Fibroblast of peridontal ligament (primary cell): Measurements from ENCODE around the gene C15orf61.
A peak's percentile ranks its signal among the peaks of the same experiment; 100 is the strongest.

Experiments used
- DNase-seq: peaks from one replicate; pipeline ENCODE4 v3.0.0-alpha.2; 2010; ENCODE audit errors: extremely low read depth

The C15orf61 gene

GRCh38 chr15:67521029-67521782, at the start of gene C15orf61:
C15orf61 (plus strand) TSS chr15:67521131; CDS start chr15:67521249, 118 bp downstream.
- peak; percentile 67 for DNase-seq

- peak; percentile 64 for DNase-seq
These were observed 48.0 kb upstream of the C15orf61 start for GRCh38 chr15:67472957-67473356.

GRCh38 chr15:67474405-67475110, 46.4 kb upstream of the C15orf61 start:
- no peak for DNase-seq

- peak; percentile 61 for DNase-seq
These were observed 41.0 kb upstream of the C15orf61 start for GRCh38 chr15:67479781-67480505.

DNA sequence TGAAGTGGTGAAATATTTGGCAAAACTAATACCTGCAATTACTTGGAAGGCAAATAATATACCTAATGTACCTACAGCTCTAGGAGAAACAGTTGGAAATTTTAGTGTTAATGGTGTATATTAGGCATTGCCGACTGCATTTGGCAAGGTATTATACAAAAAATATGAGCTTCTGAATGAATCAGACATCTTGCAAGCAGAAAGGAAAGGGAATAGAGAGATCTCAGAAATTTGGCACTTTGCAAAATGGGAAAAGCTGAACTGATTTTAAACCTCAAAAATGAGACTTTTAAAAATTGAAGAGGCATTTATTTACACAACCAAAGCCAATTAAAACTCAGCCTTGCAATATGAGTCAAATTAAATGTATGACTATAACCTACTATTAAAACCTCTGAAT, 40.2 kb upstream of the C15orf61 start:
- DNase-seq: peak; percentile 26

- DNase-seq: no peak
These were observed 39.3 kb upstream of the C15orf61 start for GRCh38 chr15:67481680-67482079.

GRCh38 chr15:67495585-67495984, 25.3 kb upstream of the C15orf61 start:
- DNase-seq: no peak

GRCh38 chr15:67501177-67501835, 19.6 kb upstream of the C15orf61 start:
- DNase-seq: peak; percentile 68

DNA sequence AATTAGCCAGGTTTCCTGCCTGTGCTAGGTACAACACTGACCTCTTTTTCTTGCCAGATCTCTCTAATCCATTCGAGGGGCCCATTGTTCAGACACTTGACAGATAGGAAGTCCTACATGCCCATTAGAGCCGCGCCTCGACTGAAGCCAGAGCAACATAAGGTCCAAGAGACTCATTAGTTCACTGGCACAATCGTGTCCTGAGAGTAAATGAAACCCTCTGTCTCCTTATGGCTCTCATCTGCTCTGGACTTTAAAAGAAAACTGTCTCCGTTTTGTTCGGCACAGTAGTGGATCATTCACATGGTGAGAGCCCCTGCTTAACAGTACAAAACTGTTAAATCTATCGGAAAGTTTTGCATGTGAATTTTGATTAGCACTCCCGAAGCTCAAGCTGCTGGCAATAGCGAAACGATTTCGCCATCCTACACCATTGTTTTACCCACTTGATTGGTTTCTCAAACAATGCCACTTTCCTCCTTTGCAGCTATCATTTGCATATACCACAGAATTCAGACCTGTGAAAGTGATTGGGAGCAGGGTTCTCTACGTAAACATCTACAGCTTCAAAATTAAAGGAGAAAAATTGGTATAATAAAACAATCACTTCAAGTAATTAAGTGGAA, 19.0 kb upstream of the C15orf61 start:
- DNase-seq: no peak

DNA sequence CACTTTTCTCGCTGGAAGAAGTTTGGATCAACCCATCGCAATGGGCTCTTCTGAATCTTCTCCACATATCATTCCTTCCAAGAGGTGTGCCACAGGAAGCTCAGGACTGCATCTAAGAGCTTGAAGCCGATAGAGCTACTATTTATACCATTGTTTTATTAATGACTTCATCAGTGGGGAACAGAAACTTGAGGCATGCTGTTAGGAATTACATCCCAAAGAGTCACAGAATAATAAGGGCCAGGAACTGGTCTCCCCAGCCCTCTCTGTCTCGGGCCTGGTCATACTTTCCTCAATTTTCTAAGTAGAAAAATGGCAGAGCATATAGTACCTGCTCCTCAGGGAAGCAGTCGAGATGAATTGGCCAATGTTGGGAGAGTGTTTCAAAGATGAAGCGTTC, 16.9 kb upstream of the C15orf61 start:
- no peak for DNase-seq

DNA sequence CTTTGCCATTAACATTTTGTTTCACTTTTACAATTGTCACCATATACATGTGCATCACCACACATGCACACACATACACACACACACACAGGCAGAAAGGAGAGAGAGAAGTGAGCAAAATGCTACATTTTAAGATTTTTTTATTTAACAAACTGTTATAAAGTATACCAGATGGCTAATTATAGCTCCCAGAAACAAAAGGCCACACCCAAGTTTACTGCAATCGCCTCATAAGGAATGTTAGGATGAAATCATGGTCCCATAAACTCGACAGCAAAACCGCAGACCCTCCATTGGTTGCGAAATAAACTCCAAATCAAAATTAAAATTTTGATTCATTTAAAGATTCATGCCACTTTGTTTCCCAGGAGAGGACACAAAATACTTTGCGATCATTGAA, 16.1 kb upstream of the C15orf61 start:
- peak; percentile 69 for DNase-seq

- DNase-seq: no peak
These were observed 15.0 kb upstream of the C15orf61 start for GRCh38 chr15:67505675-67506572.

- DNase-seq: peak; percentile 69
These were observed 13.9 kb upstream of the C15orf61 start for GRCh38 chr15:67506775-67507747.

DNA sequence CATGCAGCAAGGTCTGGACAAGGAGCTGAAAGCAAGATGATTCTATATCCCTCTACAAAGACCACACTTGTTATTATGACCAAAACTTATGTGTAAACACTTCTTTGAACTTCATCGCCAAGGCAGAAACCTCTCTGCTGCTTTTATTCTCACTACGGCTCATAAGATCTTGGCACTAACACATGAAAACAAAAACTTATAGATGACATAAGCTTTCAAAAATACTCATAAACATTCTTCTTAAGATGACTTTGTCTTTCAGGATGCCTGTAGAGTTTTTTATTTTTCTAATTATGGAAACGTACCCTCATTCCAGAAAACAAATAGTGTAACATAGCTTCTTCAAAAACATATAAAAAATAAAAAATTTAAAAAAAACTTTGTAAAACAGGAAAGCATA, 12.5 kb upstream of the C15orf61 start:
- peak; percentile 26 for DNase-seq

GRCh38 chr15:67509918-67510317, 11.0 kb upstream of the C15orf61 start:
- DNase-seq: no peak

GRCh38 chr15:67510597-67511190, 10.2 kb upstream of the C15orf61 start:
- peak; percentile 76 for DNase-seq

- DNase-seq: no peak
These were observed 9.3 kb upstream of the C15orf61 start for GRCh38 chr15:67511606-67512005.

- DNase-seq: no peak
These were observed 8.8 kb upstream of the C15orf61 start for GRCh38 chr15:67512140-67512539.
